Esophagus muscularis mucosa (tissue), 4 donors: ENCODE results near the gene LGSN. TPM values are rescaled to one million over a fixed set of nuclear protein-coding genes. Genes with fewer than 3 reads are reported as not detected.

Experiments
- DNase-seq: peaks from one replicate; pipeline ENCODE4 v3.0.0-alpha.2; 2017; ENCODE audit errors: extremely low spot score
- H3K27ac ChIP-seq, 4 donors: fragments of 200-600 bp; sonication (generic); replicated peaks in 1 of 4; 1 replicate in 3 of 4; 2 replicates in 1 of 4; pipeline ENCODE4 v1.5.1; 2016 to 2019; ENCODE audit warnings: mild to moderate bottlenecking in 1 of 4
- H3K27me3 ChIP-seq, 4 donors: fragments of 200-600 bp; sonication (generic); one replicate each; pipeline versions ENCODE4 v1.5.1 to v1.6.0; 2016 to 2019
- H3K36me3 ChIP-seq, 4 donors: fragments of 200-600 bp; sonication (generic); one replicate each; pipeline ENCODE4 v1.5.1; 2016 to 2019
- H3K4me1 ChIP-seq, 4 donors: fragments of 200-600 bp; sonication (generic); one replicate each; pipeline ENCODE4 v1.5.1; 2016 to 2019
- H3K4me3 ChIP-seq, 4 donors: fragments of 200-600 bp; sonication (generic); 1 replicate in 2 of 4; 2 replicates in 2 of 4; pipeline ENCODE4 v1.5.1; 2016 to 2019; ENCODE audit warnings: mild to moderate bottlenecking in 4 of 4, moderate library complexity in 1 of 4
- H3K9me3 ChIP-seq, 4 donors: fragments of 200-600 bp; sonication (generic); 1 replicate in 3 of 4; 2 replicates in 1 of 4; pipeline ENCODE4 v1.5.1; 2016 to 2019
- EP300 ChIP-seq: sonication (generic); formaldehyde crosslinking; IDR thresholded peaks from one replicate; pipeline ENCODE4 v1.6.1; 2017; ENCODE audit warnings: antibody characterized with exemption
- POLR2A ChIP-seq: fragments of 450-650 bp; IDR thresholded peaks from one replicate; pipeline ENCODE4 v1.6.1; 2017; ENCODE audit warnings: antibody characterized with exemption, moderate library complexity, mild to moderate bottlenecking, low read depth
- POLR2AphosphoS5 ChIP-seq, 2 donors: sonication (generic); formaldehyde crosslinking; IDR thresholded peaks; one replicate each; pipeline ENCODE4 v1.6.1; 2017; ENCODE audit warnings: antibody characterized with exemption in 2 of 2
- WGBS: methylation state at CpG from one replicate; pipeline ENCODE4 v1.1.5; 2018; 5-methylcytosine and 5-hydroxymethylcytosine counted together
- intact Hi-C: fragments of 100-400 bp; cut with DNase I; formaldehyde crosslinking; loops from one replicate; pipeline ENCODE4 v1.15.1; 2023
- total RNA-seq, 4 donors: library from RNA; depleted of rRNA; stranded (reverse); fragments of >200 nt; gene quantifications; one replicate each; pipeline versions ENCODE4 v1.1.0 to v1.2.1, GENCODE V29; 2016
- TF ChIP-seq, protein P1 (sequence below), 3 experiments: fragments of 200-600 bp in 2 of 3; fragments of 450-650 bp in 1 of 3; sonication (generic) in 2 of 3; IDR thresholded peaks; one replicate each; pipeline ENCODE4 v1.5.1; 2017 to 2019; ENCODE audit warnings: antibody characterized with exemption in 3 of 3, mild to moderate bottlenecking in 2 of 3, moderate library complexity in 1 of 3

Gene LGSN
- total RNA-seq, 4 donors from 2014 or later = not detected

DNA sequence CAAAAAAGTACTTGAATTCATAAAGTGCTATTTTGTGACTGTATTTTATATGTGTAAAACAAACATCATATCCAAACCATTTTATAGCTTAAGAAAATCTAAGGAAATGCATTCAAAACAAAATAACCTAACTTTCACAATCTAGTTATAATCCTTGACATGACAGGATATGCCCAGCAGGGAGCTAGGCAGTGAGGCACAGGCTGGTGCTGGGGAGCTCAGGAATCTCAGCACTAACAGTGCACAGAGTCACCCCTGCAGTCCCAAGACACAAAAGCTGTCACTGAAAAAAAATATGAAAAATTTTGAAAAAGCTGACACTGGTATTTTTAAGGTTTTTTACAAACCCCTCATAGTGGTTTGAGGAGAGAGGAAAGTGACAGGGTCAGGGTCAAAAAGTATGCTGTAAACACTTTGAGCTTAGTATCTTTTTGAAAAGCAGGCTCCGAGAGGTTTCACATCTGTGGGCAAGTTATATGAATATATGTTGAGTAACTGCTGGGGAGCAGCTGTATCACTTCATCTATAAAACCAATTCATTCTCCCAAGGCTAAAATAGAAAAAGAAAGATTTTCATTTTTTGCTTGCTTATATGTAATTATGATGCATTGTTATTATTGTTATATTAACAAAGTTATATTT, 24.1 kb downstream of the LGSN start:
- intact Hi-C loops = no loop called here
- no peaks in the 10 kb centered on the region for H3K9me3 ChIP-seq
- no peak overlapping the region for H3K27ac ChIP-seq
- no peaks in the 10 kb centered on the region for H3K4me1 ChIP-seq
- no peaks in the 10 kb centered on the region for H3K36me3 ChIP-seq
- DNase-seq = no peak
- 0% methylated on average over 1 of the region's 1 CpG for WGBS
- no peak overlapping the region for H3K4me3 ChIP-seq
- TF ChIP-seq POLR2AphosphoS5 (IDR thresholded peaks at IDR 0.05) = no peak
- TF ChIP-seq, protein P1, sequence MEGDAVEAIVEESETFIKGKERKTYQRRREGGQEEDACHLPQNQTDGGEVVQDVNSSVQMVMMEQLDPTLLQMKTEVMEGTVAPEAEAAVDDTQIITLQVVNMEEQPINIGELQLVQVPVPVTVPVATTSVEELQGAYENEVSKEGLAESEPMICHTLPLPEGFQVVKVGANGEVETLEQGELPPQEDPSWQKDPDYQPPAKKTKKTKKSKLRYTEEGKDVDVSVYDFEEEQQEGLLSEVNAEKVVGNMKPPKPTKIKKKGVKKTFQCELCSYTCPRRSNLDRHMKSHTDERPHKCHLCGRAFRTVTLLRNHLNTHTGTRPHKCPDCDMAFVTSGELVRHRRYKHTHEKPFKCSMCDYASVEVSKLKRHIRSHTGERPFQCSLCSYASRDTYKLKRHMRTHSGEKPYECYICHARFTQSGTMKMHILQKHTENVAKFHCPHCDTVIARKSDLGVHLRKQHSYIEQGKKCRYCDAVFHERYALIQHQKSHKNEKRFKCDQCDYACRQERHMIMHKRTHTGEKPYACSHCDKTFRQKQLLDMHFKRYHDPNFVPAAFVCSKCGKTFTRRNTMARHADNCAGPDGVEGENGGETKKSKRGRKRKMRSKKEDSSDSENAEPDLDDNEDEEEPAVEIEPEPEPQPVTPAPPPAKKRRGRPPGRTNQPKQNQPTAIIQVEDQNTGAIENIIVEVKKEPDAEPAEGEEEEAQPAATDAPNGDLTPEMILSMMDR (IDR thresholded peaks at IDR 0.05) = no peak
- no peak for TF ChIP-seq POLR2A
- no peak for TF ChIP-seq EP300
- no peaks in the 10 kb centered on the region for H3K27me3 ChIP-seq

DNA sequence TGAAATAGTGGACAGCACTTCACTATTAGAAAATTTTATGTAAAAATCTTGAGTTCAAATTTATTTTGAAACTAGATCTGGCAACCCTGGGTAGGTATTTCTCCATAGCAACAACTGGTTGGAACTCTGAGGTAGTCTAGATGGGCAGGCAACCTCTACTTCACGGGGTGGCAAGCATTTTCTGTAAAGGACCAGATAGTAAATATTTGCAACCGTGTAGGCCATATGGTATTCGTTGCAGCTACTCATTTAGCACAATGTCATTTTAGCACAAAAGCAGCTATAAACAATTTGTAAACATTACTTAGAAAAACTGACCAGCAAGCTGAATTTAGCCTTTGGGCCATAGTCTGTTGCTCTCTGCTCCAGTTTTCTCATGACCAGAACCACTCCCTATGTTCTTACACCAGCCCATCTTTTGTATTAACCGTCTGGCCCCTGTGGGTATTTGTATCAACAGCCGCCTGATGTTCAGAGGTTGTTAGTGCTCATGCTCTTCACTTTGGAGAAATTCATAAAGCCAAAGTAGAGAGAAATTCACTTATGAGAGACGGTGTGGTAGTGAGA, 29.2 kb downstream of the LGSN start:
- no peak for DNase-seq
- Histone ChIP-seq H3K4me3 (no peak overlapping the region), H3K4me1 (no peaks in the 10 kb centered on the region), H3K9me3 (no peaks in the 10 kb centered on the region), H3K27me3 (no peaks in the 10 kb centered on the region), H3K36me3 (no peaks in the 10 kb centered on the region), H3K27ac (no peak overlapping the region)
- WGBS = 83% methylated on average over 6 of the region's 6 CpGs
- intact Hi-C loops = no loop called here
- TF ChIP-seq POLR2AphosphoS5 (IDR thresholded peaks at IDR 0.05) (no peak), EP300 (no peak), POLR2A (no peak)
- TF ChIP-seq, protein P1 (IDR thresholded peaks at IDR 0.05) = no peak

DNA sequence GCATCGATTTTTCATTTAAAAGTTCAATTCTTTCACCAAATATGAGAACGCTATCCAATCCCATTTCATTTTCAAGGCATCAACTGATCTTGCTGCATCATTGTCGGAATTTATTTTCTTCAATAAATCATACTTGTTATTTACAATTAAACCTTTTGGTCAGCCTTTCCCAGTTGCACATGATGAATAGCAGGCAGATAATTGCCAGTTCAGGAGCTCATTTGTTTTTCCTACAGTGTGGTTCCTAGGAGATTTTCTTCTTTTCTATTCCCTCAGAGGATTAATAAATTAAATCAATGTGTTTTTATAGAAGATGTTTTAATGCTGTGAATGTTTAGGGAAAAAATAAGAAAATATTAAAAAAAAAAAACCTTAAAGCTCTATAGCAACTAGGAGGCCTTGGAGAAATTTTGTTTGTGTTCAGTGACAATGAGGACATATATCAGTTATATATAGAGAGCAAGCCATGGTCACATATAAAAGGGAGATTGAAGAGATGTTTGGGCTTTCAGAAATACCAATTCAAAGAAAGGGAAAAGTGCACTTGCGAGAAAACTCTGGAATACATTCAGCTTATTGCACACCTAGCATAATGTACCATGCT, 30.4 kb downstream of the LGSN start:
- Histone ChIP-seq H3K4me1 (no peaks in the 10 kb centered on the region), H3K4me3 (no peak overlapping the region), H3K27ac (no peak overlapping the region), H3K36me3 (no peaks in the 10 kb centered on the region), H3K9me3 (no peaks in the 10 kb centered on the region), H3K27me3 (no peaks in the 10 kb centered on the region)
- intact Hi-C loops = no loop called here
- TF ChIP-seq, protein P1 (IDR thresholded peaks at IDR 0.05) = no peak
- TF ChIP-seq POLR2AphosphoS5 (IDR thresholded peaks at IDR 0.05) = no peak
- no peak for TF ChIP-seq POLR2A
- TF ChIP-seq EP300 = no peak
- DNase-seq = no peak
- 89% methylated on average over 4 of the region's 4 CpGs for WGBS

DNA sequence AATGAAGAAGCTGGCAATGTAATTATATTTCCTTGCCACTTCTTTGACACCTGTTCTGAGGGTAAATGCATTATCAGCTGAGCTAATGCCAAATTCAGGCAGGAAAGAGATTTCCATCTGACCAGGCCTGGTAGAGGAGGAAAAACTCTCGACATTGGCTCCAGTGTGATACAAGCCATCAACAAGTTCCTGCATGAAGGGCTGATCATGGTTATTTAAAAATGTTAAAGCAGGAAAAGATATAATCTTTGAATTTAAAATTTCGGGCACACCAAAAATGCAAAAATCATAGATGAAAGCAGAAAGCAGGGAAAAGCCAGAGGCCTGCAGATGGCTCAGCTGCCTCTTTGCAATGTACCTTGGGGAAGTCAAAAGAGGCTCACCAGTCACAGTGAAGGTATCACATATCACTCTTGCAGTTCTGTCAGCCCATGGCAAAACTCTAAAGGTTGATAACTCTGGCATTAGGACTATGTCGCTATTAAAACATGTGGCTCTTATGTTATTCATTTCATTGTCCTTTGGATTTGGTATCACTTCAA, 39.1 kb downstream of the LGSN start:
- H3K4me3 ChIP-seq = no peak overlapping the region
- no peak for DNase-seq
- no peaks in the 10 kb centered on the region for H3K4me1 ChIP-seq
- no peak for TF ChIP-seq EP300
- no peak for TF ChIP-seq POLR2AphosphoS5 (IDR thresholded peaks at IDR 0.05)
- TF ChIP-seq POLR2A = no peak
- TF ChIP-seq, protein P1 (IDR thresholded peaks at IDR 0.05) = no peak
- H3K36me3 ChIP-seq = no peaks in the 10 kb centered on the region
- no peaks in the 10 kb centered on the region for H3K27me3 ChIP-seq
- no peak overlapping the region for H3K27ac ChIP-seq
- no peaks in the 10 kb centered on the region for H3K9me3 ChIP-seq
- 90% methylated on average over 3 of the region's 3 CpGs for WGBS
- intact Hi-C loops = no loop called here
